Epithelial cell of esophagus (primary cell): ENCODE results near the gene RIT2.

Source experiments
- DNase-seq: peaks from one replicate; pipeline ENCODE4 v3.0.0; 2010; ENCODE audit warnings: low read depth
- H3K4me3 ChIP-seq: 2 replicates; pipeline ENCODE4 v1.5.1; 2011; ENCODE audit warnings: mild to moderate bottlenecking, low read length, control low read depth
- CTCF ChIP-seq: IDR thresholded peaks from 2 replicates; pipeline ENCODE4 v1.5.1; 2011; ENCODE audit warnings: low read depth, mild to moderate bottlenecking, low read length, control low read depth, inconsistent platforms; ENCODE audit not compliant: insufficient read depth; ENCODE audit errors: missing control alignments

RIT2 gene

DNA sequence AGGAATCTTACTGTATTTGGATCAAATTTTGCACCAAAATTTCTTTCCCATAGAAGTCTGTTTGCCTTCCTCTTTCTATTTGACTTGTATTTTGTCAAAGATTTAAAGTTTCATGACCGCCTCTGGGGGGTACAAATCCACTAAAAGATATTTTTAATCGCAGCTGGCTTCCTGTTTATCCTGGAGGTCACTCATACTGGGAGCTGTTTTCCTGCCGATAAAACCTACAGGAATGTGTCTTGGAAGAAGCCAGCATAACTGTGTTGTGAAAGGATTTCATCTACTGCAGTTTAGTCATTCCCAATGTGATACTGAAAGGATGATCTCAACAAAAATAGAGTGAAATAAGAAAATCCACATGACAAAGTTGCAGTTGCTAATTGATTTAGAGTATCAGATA is 184.0 kb downstream of the RIT2 start:
- no peak for DNase-seq
- H3K4me3 ChIP-seq: no peak overlapping the region
- no peak for TF ChIP-seq CTCF

DNA sequence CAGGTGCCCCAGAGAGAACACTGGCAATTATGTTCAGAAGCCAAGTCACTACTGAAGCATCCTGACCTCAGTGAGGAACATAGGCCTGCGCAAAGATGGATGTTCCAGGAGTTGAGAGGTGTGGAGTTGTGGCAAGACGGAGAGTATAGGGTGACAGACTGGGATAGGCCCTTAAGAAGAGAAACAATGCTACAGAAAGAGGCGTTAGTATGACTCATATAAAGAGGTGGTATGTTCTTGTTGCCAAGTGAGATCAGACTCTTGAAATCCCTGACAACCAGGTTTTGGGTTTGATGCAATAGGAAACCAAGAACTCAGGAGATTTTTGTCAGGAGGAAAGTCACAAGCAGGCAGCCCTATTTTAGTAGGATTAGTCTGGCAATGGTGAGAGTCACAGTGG is 185.6 kb downstream of the RIT2 start:
- DNase-seq: peak; percentile 18
- no peak overlapping the region for H3K4me3 ChIP-seq

GRCh38 chr18:42929181-42929580 is 186.3 kb downstream of the RIT2 start:
- TF ChIP-seq CTCF: no peak
- DNase-seq: no peak
- H3K4me3 ChIP-seq: no peak overlapping the region

More for the DNA sequence above, 185.6 kb downstream of the RIT2 start:
- no peak for TF ChIP-seq CTCF

GRCh38 chr18:42925036-42925435 is 190.4 kb downstream of the RIT2 start:
- H3K4me3 ChIP-seq: no peak overlapping the region
- TF ChIP-seq CTCF: no peak
- peak; percentile 22 for DNase-seq

- no peak for DNase-seq
- no peak for TF ChIP-seq CTCF
- no peak overlapping the region for H3K4me3 ChIP-seq
Measured at GRCh38 chr18:42922363-42922762, 193.1 kb downstream of the RIT2 start.

DNA sequence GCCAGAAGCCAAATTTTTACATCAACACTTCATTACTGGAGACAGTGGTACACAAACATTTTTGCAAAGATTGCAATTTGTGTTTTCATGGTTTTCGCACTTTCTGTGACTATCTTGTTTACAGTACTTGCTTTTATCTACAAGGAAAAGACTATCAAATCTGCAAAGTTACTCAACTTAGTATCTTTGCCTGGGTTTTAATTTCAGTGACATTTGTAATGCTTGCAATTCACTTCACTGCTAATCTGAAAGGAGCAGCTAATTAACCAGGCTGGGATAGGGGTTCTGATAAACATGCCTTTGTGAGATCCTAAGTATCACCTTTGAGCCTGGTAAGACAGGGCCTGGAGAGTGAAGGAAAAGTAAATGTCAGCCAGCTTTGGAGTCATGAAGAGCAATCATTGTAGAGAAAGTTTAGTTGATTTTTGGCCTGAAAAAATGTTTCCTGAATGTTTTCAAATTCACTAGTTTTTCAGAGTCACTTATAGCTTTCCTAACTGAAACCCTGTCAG is 194.2 kb downstream of the RIT2 start:
- no peak for DNase-seq
- no peak for TF ChIP-seq CTCF

DNA sequence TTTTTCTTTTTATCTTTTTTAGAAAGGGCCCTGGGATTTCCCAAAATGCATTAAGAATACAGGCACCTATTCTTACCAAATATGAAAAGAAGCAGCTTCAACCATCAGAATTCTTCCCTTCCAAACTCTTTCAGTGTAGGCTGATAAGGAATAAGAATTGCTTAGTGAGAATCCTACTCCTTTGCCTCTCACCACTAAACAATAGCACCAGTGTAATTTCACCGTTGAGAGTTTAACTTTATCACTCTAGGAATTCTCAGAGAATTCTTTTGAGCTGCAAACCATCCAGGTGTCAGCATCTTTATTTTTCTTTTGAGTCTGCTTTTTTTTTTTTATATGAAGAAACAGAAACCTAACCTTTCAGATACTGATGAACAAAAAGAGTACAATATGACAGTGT is 194.9 kb downstream of the RIT2 start:
- no peak for DNase-seq
- H3K4me3 ChIP-seq: no peak overlapping the region
- no peak for TF ChIP-seq CTCF

More for the DNA sequence above, 194.2 kb downstream of the RIT2 start:
- H3K4me3 ChIP-seq: no peak overlapping the region
